ENCODE measurements around the gene RPS2.
A peak's percentile ranks its signal among the peaks of the same experiment; 100 is the strongest.

RPS2 gene

GRCh38 chr16:1981398-1981836 is 16.8 kb upstream of the RPS2 start, which contains the start of gene NOXO1:
NOXO1 (minus strand) TSS chr16:1981469; CDS start chr16:1981179, 290 bp downstream.
- no peak for DNase-seq (ENCODE audit: low read depth in 3 of 3)

- no peak for DNase-seq (ENCODE audit: low read depth in 3 of 3)
Measured at GRCh38 chr16:1980770-1981087, 16.1 kb upstream of the RPS2 start.

GRCh38 chr16:1980030-1980769 is 15.6 kb upstream of the RPS2 start:
- no peak for DNase-seq (ENCODE audit: low read depth in 3 of 3)

DNA sequence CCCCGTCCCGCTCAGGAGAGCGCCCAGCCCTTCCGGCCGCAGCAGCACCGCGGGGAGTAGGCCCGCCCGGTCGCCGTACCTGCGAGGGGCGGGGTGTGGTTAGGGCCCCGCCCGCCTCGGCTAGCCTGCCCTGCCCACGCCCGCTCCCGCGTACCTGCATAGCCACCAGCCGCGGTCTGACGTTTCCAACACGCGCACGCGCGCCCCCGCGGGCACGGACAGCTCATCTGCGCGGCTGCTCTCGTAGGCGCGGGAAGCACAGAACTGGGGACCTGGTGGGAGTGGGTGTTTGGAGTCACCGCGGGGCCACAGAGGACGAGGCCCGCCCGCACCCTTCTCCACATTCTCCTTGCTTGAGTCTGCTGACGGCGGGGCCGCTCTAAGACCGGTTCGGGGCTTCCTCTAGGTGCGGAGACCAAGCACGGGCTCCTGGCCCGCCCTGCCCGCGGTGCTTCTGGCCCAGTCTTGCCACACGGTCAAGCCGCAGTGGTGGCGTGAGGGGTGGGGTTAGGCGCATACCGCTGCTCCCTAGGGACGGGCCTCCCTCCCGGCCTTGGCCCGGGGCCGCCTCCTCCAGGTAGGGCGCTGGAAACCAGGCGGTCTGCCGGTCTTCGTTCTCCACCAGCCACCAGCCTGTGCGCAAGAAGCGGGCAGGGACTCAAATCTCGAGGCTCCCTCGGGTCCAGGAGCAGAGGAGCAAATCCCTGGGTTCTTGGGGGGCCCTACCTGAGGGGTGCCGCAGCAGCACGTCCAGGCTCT is 14.8 kb upstream of the RPS2 start:
- DNase-seq (ENCODE audit: low read depth in 3 of 3): peak in 1 of 3 experiments; percentile 51

DNA sequence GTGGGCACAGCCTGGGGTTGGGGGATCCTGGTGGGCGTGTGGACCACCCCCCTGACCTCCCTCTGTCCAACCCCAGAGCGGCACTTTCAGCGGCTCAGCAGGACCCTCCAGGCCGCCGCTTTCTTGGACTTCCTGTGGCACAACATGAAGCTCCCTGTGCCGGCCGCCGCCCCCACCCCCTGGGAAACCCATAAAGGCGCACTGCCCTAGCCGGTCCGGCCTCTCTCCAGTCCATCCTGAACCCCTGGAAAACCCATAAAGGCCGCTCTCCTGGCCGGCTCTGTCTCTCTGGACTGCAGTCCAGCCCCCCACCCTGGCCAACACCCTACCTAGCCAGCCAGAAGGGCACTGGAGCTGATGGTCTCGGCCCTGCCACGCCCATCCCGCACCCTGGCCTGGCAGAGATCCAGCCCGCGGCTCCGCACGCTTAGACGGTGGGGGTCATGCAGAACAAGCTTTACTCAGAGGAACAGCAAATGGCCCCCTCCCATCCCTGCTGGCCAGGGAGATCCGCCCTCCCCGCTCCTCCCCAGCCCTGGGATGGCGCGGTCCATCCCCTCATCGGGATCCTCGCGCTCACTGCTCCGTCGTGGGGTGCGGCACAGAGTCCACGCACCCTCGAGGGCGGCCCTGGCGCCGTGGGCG is 14.0 kb upstream of the RPS2 start:
- no peak for DNase-seq (ENCODE audit: low read depth in 3 of 3)

DNA sequence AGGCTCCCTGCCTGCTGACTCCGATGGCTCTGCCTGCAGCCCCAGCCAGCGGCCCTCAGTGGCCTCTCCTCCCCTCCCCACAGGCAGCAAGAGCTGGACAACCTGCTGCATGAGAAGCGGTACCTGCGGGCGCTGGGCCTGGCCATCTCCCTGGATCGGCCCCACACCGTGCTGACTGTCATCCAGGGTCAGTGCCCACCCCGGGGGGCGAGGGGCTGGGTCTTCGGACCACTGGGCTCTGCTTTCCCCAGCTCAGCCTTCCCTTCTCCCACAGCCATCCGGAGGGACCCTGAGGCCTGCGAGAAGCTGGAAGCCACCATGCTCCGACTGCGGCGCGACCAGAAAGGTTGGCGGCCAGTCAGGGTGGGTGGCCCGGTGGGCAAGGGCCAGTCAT is 13.2 kb upstream of the RPS2 start:
- DNase-seq (ENCODE audit: low read depth in 3 of 3): no peak

DNA sequence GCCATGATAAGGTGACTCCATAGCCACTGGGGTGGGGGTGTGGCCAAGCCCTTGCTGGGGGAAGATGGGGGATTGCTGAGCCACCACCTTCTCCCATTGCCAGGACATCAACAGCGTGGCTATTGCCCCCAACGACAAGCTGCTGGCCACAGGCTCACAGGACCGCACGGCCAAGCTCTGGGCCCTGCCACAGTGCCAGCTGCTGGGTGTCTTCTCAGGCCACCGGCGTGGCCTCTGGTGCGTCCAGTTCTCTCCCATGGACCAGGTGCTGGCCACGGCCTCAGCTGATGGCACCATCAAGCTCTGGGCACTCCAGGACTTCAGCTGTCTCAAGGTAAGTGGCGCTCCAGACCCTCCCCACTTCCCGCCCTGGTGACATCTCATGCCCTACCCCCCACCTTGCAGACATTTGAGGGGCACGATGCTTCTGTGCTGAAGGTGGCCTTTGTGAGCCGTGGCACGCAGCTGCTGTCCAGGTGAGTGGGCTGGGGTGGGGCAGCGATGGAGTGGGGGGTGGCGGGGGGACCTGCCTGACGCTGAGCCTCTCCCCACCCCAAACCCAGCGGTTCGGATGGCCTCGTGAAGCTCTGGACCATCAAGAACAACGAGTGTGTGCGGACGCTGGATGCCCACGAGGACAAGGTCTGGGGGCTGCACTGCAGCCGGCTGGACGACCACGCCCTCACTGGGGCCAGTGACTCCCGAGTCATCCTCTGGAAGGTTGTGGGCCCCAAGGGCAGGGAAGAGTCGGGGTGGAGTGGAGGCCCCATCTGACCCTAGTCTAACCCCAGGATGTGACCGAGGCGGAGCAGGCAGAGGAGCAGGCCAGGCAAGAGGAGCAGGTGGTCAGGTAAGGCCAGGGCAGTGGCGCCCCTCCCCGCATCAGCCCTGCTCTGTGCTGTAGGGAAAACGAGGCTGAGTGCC is 12.6 kb upstream of the RPS2 start:
- DNase-seq (ENCODE audit: low read depth in 3 of 3): no peak

DNA sequence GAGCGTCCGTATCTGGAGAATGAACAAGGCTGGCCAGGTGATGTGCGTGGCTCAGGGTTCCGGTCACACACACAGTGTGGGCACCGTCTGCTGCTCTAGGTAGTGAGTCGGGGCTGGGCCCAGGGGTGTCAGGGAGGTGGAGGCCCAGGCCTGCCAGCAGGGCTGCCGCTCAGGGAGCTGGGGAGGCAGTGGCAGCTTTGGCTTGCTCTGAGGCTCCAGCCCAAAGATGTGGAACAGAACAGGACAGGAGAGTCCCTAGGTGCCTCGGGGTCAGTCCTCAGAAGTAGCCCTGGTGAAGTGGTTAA is 11.5 kb upstream of the RPS2 start:
- no peak for DNase-seq (ENCODE audit: low read depth in 3 of 3)

- DNase-seq (ENCODE audit: low read depth in 3 of 3): no peak
Measured at GRCh38 chr16:1975432-1976215, 11.0 kb upstream of the RPS2 start.

GRCh38 chr16:1974157-1975070 is 9.8 kb upstream of the RPS2 start:
- no peak for DNase-seq (ENCODE audit: low read depth in 3 of 3)

DNA sequence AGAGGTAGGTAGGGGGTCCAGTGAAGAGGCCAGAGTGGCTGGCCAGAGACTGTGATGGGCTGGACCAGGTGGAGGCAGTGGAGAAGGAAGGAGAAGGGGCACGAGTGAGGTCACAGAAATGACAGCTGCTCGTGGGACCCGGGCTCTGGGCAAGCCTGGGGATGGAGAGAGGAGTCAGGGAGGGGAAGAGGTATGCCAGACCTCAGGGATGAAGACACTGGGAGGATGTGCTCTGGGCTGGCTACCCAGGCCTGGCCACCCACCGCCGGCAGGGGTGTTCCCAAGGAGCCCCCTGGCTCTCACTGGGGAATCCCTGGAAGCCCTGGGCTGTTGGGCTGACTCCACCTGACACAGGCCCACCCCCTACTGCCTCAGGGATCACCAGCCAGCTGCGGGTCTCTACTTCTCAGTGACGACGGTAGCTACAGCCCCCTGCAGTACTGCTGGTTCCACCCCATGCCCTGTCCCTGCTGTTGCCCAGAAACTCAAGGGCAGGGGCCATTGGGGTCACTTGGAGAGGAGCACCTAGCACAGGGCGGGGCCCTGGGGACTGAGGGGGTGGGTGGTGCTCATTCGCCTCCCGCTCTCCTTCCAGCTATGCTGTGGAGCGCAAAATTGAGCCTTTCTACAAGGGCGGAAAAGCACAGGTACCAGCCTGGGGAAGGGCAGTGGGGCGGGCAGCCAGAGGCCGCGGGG is 9.0 kb upstream of the RPS2 start:
- no peak for DNase-seq (ENCODE audit: low read depth in 3 of 3)

- no peak for DNase-seq (ENCODE audit: low read depth in 3 of 3)
Measured at GRCh38 chr16:1972490-1972877, 7.9 kb upstream of the RPS2 start.

GRCh38 chr16:1971796-1972489 is 7.3 kb upstream of the RPS2 start, which contains the start of gene TBL3:
TBL3 (plus strand) TSS chr16:1972053; CDS start chr16:1972165, 112 bp downstream.
- DNase-seq (ENCODE audit: low read depth in 3 of 3): peak; percentile 92 to 96 (median 93)

GRCh38 chr16:1968146-1968953 is 3.7 kb upstream of the RPS2 start:
- no peak for DNase-seq (ENCODE audit: low read depth in 3 of 3)

- no peak for DNase-seq (ENCODE audit: low read depth in 3 of 3)
Measured at GRCh38 chr16:1966460-1966859, 1.8 kb upstream of the RPS2 start, which contains the start of gene RNF151. RNF151 (plus strand) TSS chr16:1966856; CDS start chr16:1966882, 26 bp downstream.

- no peak for DNase-seq (ENCODE audit: low read depth in 3 of 3)
Measured at GRCh38 chr16:1965396-1966001, 873 bp upstream of the RPS2 start.

DNA sequence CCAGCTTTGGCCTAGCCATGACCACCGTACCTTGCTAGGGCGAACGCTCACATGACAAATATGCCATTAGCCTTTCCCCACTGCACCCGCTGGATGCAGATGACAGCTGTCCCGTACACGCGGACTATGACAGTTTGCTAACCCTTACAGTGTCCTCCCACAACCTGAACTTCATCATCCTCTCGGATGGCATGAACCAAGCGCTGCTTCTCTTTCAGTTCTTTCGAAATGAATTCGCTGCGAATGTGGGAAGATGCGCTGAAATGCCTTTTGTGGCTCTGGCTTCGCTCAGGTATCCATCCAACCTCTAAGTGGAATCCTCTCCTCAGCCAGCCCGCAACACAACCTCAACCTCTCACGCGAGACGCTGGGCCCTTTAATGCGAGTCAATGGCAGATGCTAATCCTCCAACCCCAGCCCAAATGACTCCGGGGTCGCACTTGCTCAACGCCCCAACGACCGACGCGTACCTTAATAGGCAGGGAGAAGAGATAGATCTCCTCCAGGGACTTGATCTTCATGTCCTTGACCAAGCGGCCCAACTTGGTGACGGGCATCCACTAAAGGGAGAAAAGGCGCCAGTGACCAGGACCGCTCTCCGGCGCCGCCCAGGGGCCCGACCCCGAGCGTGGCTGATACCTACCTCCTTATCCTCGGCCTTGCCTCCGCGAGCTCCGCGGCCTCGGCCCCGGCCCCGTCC is 670 bp downstream of the RPS2 start:
- DNase-seq (ENCODE audit: low read depth in 3 of 3): peak in 1 of 3 experiments; percentile 42

Measured in stimulated activated CD4-positive, alpha-beta T cell treated with anti-CD3 and anti-CD28 coated beads, TNF-alpha, amount 100 ng/mL, for 24 hours (primary cell).